ENCODE data around the gene XIRP2. TPM values are rescaled to one million over a fixed set of nuclear protein-coding genes. Genes with fewer than 3 reads are reported as not detected.
"Not testable (repeated sequence)": the region's sequence is repeated elsewhere in the genome, so short reads cannot be mapped to it uniquely, and the experiment has no call there.

The XIRP2 gene
- total RNA-seq, 1 donor, result 0.09 TPM

DNA sequence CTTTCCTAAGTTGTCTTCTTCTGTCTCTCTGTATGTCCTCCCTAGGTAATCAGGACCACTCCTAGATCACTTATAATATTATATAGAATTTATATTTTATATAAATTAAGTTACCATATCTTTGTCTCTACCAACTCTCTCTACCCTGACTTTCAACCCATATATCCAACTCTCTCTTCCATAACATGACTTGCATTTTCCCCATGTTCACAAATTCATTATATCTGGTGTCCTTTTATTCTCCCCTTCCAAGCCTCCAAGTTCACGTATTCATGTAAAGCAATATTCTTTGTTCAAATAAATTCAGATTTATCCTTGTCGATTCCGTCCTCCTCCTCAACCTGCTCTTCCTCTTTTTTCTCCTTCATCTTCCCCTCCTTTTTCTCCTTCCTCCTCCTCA, 127.5 kb downstream of the XIRP2 start:
- TF ChIP-seq, protein P1, sequence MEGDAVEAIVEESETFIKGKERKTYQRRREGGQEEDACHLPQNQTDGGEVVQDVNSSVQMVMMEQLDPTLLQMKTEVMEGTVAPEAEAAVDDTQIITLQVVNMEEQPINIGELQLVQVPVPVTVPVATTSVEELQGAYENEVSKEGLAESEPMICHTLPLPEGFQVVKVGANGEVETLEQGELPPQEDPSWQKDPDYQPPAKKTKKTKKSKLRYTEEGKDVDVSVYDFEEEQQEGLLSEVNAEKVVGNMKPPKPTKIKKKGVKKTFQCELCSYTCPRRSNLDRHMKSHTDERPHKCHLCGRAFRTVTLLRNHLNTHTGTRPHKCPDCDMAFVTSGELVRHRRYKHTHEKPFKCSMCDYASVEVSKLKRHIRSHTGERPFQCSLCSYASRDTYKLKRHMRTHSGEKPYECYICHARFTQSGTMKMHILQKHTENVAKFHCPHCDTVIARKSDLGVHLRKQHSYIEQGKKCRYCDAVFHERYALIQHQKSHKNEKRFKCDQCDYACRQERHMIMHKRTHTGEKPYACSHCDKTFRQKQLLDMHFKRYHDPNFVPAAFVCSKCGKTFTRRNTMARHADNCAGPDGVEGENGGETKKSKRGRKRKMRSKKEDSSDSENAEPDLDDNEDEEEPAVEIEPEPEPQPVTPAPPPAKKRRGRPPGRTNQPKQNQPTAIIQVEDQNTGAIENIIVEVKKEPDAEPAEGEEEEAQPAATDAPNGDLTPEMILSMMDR (IDR thresholded peaks at IDR 0.05; ENCODE audit: insufficient read depth, low read length), result no peak

DNA sequence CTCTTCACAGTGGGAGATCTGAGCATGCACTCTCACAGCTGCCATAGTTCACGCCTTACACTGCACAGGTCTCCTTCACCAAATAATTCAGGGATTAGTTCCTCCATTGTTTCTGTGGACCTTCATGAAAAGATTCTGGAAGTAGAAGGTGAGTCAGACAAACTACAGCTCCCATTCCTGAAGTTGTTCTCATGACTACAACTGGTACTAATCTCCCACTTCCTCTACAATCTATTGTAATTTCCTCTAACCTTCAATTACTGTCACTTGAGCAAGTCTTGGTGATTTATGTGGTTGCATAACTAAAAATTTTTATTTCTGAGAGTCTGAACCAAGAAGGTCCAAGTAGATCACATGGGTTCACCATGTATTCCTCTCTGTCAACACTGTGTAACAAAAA, 128.7 kb downstream of the XIRP2 start:
- TF ChIP-seq, protein P1 (IDR thresholded peaks at IDR 0.05; ENCODE audit: insufficient read depth, low read length), result no peak
- no peak for DNase-seq (ENCODE audit: low read depth)
- no peak overlapping the region for H3K4me3 ChIP-seq (ENCODE audit: low read depth, low read length)

More for the DNA sequence above, 127.5 kb downstream of the XIRP2 start:
- no peak for DNase-seq (ENCODE audit: low read depth)
- H3K4me3 ChIP-seq (ENCODE audit: low read depth, low read length), result no peak overlapping the region

DNA sequence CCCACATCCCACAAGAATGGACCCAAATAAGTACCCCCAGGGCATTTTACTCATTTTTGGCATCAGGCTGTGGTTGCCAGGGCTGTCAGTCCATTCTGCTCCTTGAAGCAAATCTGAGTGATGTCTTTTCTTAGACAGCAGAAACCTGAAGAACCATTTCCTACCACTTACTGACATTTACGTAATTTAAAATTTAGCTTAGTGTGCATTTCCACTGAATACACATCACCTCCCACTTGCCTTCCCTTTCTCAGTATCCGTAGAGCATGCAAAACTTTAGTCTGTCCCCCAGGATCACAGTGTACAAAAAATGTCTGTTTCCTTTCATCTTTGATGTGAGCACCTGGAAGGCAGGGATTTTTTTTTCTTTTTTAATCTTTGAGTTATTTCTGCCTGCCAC, 130.3 kb downstream of the XIRP2 start:
- H3K4me3 ChIP-seq (ENCODE audit: low read depth, low read length), result no peak overlapping the region
- TF ChIP-seq, protein P1 (IDR thresholded peaks at IDR 0.05; ENCODE audit: insufficient read depth, low read length), result no peak
- DNase-seq (ENCODE audit: low read depth), result no peak

DNA sequence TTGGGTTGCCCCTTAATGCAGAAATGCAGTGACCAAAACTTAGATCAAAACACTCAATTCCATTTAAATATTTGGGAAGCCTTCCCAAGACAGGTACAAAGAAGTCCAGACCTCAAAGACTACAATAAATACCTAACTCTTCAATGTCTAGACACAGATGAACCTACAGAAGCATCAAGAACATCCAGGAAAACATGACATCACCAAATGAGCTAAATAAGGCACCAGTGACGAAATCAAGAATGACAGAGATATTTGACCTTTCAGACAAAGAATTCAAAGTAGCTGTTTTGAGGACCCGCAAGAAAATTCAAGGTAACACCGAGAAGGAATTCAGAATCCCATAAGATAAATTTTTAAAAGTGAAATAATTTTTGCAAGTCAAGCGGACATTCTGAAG, 140.2 kb downstream of the XIRP2 start:
- no peak overlapping the region for H3K4me3 ChIP-seq (ENCODE audit: low read depth, low read length)
- DNase-seq (ENCODE audit: low read depth), result no peak
- TF ChIP-seq, protein P1 (IDR thresholded peaks at IDR 0.05; ENCODE audit: insufficient read depth, low read length), result no peak

DNA sequence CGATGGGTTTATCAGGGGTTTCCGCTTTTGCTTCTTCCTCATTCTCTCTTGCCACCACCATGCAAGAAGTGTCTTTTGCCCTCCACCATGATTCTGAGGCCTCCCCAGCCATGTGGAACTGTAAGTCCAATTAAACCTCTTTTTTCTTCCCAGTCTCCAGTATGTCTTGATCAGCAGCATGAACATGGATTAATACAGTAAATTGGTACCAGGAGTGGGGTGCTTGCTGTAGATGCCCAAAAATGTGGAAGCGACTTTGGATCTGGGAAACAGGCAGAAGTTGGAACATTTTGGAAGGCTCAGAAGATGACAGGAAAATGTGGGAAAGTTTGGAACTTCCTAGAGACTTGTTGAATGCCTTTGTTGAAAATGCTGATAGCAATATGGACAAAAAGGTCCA, 146.7 kb downstream of the XIRP2 start:
- not testable (repeated sequence) for DNase-seq (ENCODE audit: low read depth); H3K4me3 ChIP-seq (ENCODE audit: low read depth, low read length)

DNA sequence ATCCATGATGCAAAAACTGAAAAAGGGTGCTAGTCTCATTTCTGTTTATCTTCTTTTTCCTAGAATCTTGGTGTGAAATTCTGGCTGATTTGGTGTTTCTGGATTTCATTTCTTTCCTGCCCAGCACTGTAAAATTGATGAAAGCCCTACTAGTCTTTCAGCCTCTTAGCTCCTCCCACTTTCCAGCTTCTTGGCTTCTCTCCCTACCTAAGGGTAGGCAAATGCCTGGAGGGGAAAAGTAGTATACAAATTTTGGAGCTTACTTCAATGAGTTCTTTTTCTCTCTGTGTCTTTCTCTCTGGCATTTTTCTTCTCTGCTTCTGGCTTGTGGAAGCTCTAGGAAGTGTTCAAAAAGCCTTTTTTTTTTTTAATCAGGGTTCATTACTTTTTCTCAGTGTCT, 160.5 kb downstream of the XIRP2 start:
- no peak overlapping the region for H3K4me3 ChIP-seq (ENCODE audit: low read depth, low read length)
- TF ChIP-seq, protein P1 (IDR thresholded peaks at IDR 0.05; ENCODE audit: insufficient read depth, low read length), result no peak
- no peak for DNase-seq (ENCODE audit: low read depth)

DNA sequence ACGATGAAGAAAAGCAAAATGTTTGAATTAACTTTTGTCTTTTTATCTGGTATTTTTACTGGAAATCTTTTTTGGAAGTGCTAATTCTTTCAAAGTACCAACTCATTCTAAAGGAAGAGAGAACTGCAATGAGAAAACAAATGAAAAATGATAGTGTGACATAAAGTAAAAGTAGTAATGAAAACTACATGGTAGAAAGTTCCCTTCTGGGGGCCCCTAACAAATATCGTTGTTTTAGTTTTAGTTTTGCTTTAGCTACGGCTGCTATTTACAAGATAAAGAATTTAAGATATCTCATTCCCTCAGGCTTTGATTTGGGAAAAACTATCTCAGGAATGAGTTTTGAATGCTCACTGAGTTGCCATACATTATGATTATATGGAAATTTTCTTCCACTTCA, 161.4 kb downstream of the XIRP2 start:
- DNase-seq (ENCODE audit: low read depth), result no peak
- TF ChIP-seq, protein P1 (IDR thresholded peaks at IDR 0.05; ENCODE audit: insufficient read depth, low read length), result no peak
- H3K4me3 ChIP-seq (ENCODE audit: low read depth, low read length), result no peak overlapping the region

Data from fibroblast of the aortic adventitia (primary cell).